Neural progenitor cell (in vitro differentiated cells): Measurements from ENCODE around the gene CUEDC1. TPM values are rescaled to one million over a fixed set of nuclear protein-coding genes. Genes with fewer than 3 reads are reported as not detected.

Experiments used
- DNase-seq: peaks from one replicate; pipeline ENCODE4 v3.0.0-alpha.2; 2016; ENCODE audit warnings: low spot score
- H2AFZ ChIP-seq: fragments of 200-600 bp; sonication (generic); replicated peaks from 2 replicates; pipeline ENCODE4 v1.6.1; 2016; ENCODE audit warnings: antibody characterized with exemption
- H3F3A ChIP-seq: fragments of 200-600 bp; sonication (generic); 2 replicates; pipeline ENCODE4 v1.6.1; 2016; ENCODE audit warnings: antibody characterized with exemption, low read depth
- H3K27ac ChIP-seq: fragments of 200-600 bp; sonication (generic); 2 replicates; pipeline ENCODE4 v1.5.1; 2016; ENCODE audit warnings: mild to moderate bottlenecking
- H3K27me3 ChIP-seq: fragments of 200-600 bp; sonication (generic); 2 replicates; pipeline ENCODE4 v1.6.1; 2016; ENCODE audit warnings: mild to moderate bottlenecking, moderate library complexity
- H3K36me3 ChIP-seq: fragments of 200-600 bp; sonication (generic); 2 replicates; pipeline ENCODE4 v1.5.1; 2016
- H3K4me1 ChIP-seq: fragments of 200-600 bp; sonication (generic); 2 replicates; pipeline ENCODE4 v1.6.1; 2016; ENCODE audit warnings: mixed run types
- H3K4me2 ChIP-seq: fragments of 200-600 bp; sonication (generic); 2 replicates; pipeline ENCODE4 v1.6.1; 2016
- H3K4me3 ChIP-seq: fragments of 200-600 bp; sonication (generic); 2 replicates; pipeline ENCODE4 v1.5.1; 2016
- H3K79me2 ChIP-seq: fragments of 200-600 bp; sonication (generic); 2 replicates; pipeline ENCODE4 v1.6.1; 2016; ENCODE audit warnings: low read depth
- H3K9ac ChIP-seq: fragments of 200-600 bp; sonication (generic); 2 replicates; pipeline ENCODE4 v1.6.1; 2016
- H3K9me3 ChIP-seq: fragments of 200-600 bp; sonication (generic); 2 replicates; pipeline ENCODE4 v1.5.1; 2016; ENCODE audit warnings: low read depth
- H4K20me1 ChIP-seq: fragments of 200-600 bp; sonication (generic); 2 replicates; pipeline ENCODE4 v1.6.1; 2016; ENCODE audit warnings: low read depth
- H3K27ac Mint-ChIP-seq: 3 replicates; pipeline ENCODE4 v1.8.0; 2021; ENCODE audit warnings: mixed read lengths
- H3K27me3 Mint-ChIP-seq: 2 replicates; pipeline ENCODE4 v1.8.0; 2022; ENCODE audit warnings: low read depth, mild to moderate bottlenecking, inconsistent platforms, moderate library complexity, mixed read lengths; ENCODE audit not compliant: insufficient read depth
- H3K36me3 Mint-ChIP-seq: 3 replicates; pipeline ENCODE4 v1.8.0; 2021; ENCODE audit warnings: mixed read lengths
- H3K4me1 Mint-ChIP-seq: 3 replicates; pipeline ENCODE4 v1.8.0; 2021; ENCODE audit warnings: mixed read lengths
- H3K4me3 Mint-ChIP-seq: 3 replicates; pipeline ENCODE4 v1.8.0; 2021; ENCODE audit warnings: mild to moderate bottlenecking, moderate library complexity, mixed read lengths
- H3K9me3 Mint-ChIP-seq: 3 replicates; pipeline ENCODE4 v1.8.0; 2020; ENCODE audit warnings: mixed read lengths
- CTCF ChIP-seq: fragments of 200-600 bp; sonication (generic); IDR thresholded peaks from 2 replicates; pipeline ENCODE4 v1.5.1; 2017; ENCODE audit warnings: antibody characterized with exemption, mild to moderate bottlenecking
- EZH2 ChIP-seq: fragments of 200-600 bp; sonication (generic); IDR thresholded peaks from 2 replicates; pipeline ENCODE4 v1.6.1; 2017; ENCODE audit warnings: antibody characterized with exemption, mild to moderate bottlenecking, moderate library complexity
- EZH2phosphoT487 ChIP-seq: fragments of 200-600 bp; sonication (generic); IDR thresholded peaks from 2 replicates; pipeline ENCODE4 v1.6.1; 2017; ENCODE audit warnings: antibody characterized with exemption
- total RNA-seq: library from RNA; depleted of rRNA; stranded (reverse); fragments of >200 nt; gene quantifications from 2 replicates; pipeline ENCODE4 v1.2.3, GENCODE V29; 2015; ENCODE audit warnings: low replicate concordance

CUEDC1 gene
- total RNA-seq, 1 donor from 2014 or later: 8.8 TPM

GRCh38 chr17:57852955-57853328 lies 102.3 kb downstream of the CUEDC1 start:
- no peaks in the 10 kb centered on the region for H4K20me1 ChIP-seq
- Mint-ChIP-seq H3K9me3 (no peaks in the 10 kb centered on the region), H3K36me3 (no peaks in the 10 kb centered on the region), H3K27me3 (peaks cover 19% of the 10 kb centered on the region), H3K4me3 (no peak overlapping the region), H3K4me1 (peaks cover 49% of the 10 kb centered on the region), H3K27ac (no peak overlapping the region)
- peaks cover 19% of the 10 kb centered on the region for H3K79me2 ChIP-seq
- no peak for TF ChIP-seq EZH2phosphoT487
- no peak for TF ChIP-seq CTCF
- TF ChIP-seq EZH2: no peak
- peaks cover 4% of the 10 kb centered on the region for H3K4me1 ChIP-seq
- DNase-seq: no peak
- no peak overlapping the region for H3K9ac ChIP-seq
- H3K27me3 ChIP-seq: no peaks in the 10 kb centered on the region
- H3K4me3 ChIP-seq: no peak overlapping the region
- H3K27ac ChIP-seq: no peak overlapping the region
- H3K4me2 ChIP-seq: no peak overlapping the region
- no peaks in the 10 kb centered on the region for H3K9me3 ChIP-seq
- no peaks in the 10 kb centered on the region for H3K36me3 ChIP-seq
- H2AFZ ChIP-seq: no peak overlapping the region
- H3F3A ChIP-seq: no peaks in the 10 kb centered on the region

DNA sequence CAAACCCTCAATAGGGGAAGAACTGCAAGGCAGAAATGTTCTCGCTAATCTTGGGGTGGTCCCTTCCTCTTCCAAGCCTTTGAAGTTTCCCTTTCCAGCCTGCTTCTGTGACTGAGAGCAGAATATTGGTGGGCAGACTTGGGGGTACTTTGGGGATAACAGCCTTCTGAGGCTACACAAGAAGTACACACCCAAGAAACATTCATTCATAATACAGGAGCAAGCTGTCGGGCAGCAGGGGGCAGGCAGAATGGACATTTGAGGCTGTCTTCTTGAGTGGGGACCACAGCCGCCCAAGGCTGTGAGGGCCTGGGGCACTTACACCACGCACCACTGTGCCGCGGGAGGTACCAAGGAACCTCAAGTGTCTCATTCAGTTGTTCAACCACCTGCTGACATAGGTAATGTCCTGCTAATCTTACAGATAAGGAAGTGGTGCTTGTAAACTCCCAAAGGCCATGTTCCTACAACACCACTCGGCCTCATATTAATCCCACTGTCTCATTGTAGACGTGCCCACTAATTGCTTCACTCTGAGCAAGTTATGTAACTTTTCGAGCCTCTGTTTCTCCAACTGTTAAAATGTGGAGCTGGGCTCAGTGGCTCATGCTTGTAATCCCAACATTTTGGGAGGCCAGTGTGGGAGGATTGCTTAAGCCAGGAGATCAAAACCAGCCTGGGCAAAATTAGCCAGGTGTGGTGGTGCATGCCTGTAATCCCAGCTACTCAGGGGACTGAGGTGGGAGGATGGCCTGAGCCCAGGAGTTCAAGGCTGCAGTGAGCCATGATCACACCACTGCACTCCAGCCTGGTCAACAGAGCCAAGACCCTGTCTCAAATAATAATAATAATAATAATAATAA lies 102.9 kb downstream of the CUEDC1 start:
- no peak overlapping the region for H3K27ac ChIP-seq
- no peak overlapping the region for H3K27ac Mint-ChIP-seq

GRCh38 chr17:57849874-57850754 lies 105.1 kb downstream of the CUEDC1 start, which contains the start of gene MRPS23:
Gene MRPS23, minus strand, starts transcription at chr17:57850044. Its CDS starts 34 bp downstream, at chr17:57850010.
- Histone ChIP-seq H3F3A (no peaks in the 10 kb centered on the region), H3K27me3 (no peaks in the 10 kb centered on the region), H3K27ac (no peak within 1 kb of the TSS), H3K36me3 (peaks cover 6% of the 10 kb centered on the region), H3K4me3 (peak within 1 kb of the TSS; percentile 95), H3K4me2 (peak within 1 kb of the TSS; percentile 90), H3K4me1 (peaks cover 4% of the 10 kb centered on the region), H3K9ac (peak within 1 kb of the TSS; percentile 77), H2AFZ (peak within 1 kb of the TSS; percentile 64), H3K79me2 (peaks cover 34% of the 10 kb centered on the region), H4K20me1 (no peaks in the 10 kb centered on the region), H3K9me3 (no peaks in the 10 kb centered on the region)
- Mint-ChIP-seq H3K27me3 (peaks cover 14% of the 10 kb centered on the region), H3K9me3 (no peaks in the 10 kb centered on the region), H3K4me3 (peak within 1 kb of the TSS; percentile 99), H3K36me3 (peaks cover 6% of the 10 kb centered on the region), H3K27ac (peak within 1 kb of the TSS; percentile 100), H3K4me1 (peaks cover 44% of the 10 kb centered on the region)
- no peak for TF ChIP-seq CTCF
- peak; percentile 58 for TF ChIP-seq EZH2
- peak; percentile 99 for DNase-seq

More for the DNA sequence above, 102.9 kb downstream of the CUEDC1 start:
- TF ChIP-seq EZH2phosphoT487 (no peak), CTCF (no peak)
- Histone ChIP-seq H3K9me3 (no peaks in the 10 kb centered on the region), H3K4me2 (no peak overlapping the region), H3K9ac (no peak overlapping the region), H3K79me2 (peaks cover 25% of the 10 kb centered on the region), H3K4me3 (no peak overlapping the region), H3K4me1 (peaks cover 4% of the 10 kb centered on the region), H3K27me3 (no peaks in the 10 kb centered on the region), H3K36me3 (no peaks in the 10 kb centered on the region), H2AFZ (no peak overlapping the region), H3F3A (no peaks in the 10 kb centered on the region), H4K20me1 (no peaks in the 10 kb centered on the region)
- no peaks in the 10 kb centered on the region for H3K36me3 Mint-ChIP-seq
- peaks cover 46% of the 10 kb centered on the region for H3K4me1 Mint-ChIP-seq
- no peak for DNase-seq
- no peaks in the 10 kb centered on the region for H3K9me3 Mint-ChIP-seq
- peak overlapping the region; percentile 76 for H3K4me3 Mint-ChIP-seq
- peaks cover 19% of the 10 kb centered on the region for H3K27me3 Mint-ChIP-seq
